GM18907 (cell line): ENCODE results near the gene TRIM67.

Source experiments
- ATAC-seq: cut with Tn5 transposase; IDR thresholded peaks from one replicate; pipeline ENCODE4 v1.9.1; 2021; ENCODE audit warnings: mild to moderate bottlenecking, moderate library complexity; ENCODE audit not compliant: unreplicated experiment

TRIM67 gene

DNA sequence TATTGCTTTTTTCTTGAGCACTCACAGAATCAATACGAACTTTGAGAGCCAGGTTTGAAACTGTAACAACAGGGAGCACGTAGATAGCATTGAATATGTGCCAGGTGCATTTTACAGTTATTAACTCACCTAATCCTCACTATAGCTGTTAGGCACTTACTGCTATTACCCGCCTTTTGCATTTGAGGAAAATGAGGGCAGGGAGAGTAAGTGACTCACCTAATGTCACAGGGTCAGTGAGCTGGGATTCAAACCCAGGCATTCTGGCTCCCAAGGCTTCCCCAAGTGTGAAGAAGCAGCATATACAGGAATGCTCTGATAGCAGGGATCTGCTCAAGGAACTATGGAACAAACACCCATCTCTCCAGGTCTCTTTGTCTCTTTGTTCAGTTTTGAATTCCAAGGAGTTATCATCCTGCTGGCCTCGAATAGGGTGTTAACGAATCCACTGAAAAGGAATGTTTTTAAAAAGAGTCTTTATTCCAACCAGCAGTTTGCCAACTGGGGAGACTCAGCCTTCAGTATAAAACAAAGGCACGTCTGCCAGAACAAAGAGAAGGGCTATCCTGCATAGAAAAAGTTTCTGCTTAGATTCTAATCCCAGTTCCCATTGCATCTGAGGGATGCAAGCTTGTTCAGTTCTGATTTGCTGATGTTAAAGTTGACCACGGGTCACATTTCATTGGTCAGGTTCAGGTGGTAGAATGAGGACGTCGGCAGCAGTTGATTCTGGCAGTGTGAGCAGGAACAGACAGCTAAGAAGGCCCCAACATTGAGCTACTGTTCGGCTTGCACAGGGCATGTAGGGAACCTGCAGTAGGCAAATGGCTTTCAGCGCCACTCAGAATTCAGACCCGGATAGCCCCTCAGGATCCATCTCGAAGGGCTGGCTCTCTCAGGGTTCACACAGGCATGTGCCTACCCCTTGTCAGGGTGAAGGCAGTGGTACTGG is 22.1 kb downstream of the TRIM67 start:
- no peak for ATAC-seq

DNA sequence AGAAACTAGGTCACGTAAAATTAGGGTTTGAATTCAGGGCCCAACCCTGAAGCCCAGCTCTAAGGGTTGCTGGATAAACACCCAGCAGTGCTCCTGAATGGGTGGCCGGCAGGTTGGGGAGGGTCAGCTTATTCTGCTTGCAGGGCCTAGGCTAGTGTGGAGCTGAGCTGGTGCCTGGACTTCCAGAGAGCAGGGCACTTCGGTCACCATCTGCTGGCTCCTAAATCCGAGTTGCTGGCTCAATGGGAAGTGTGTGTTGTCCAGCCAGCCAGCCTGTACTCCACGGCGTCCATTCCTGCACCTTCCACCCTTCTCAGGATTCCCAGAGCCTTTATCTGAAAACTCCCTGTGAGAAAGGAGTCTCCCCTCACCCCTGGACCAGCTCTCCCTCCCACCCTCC is 23.0 kb downstream of the TRIM67 start:
- no peak for ATAC-seq

GRCh38 chr1:231185391-231185790 is 23.5 kb downstream of the TRIM67 start:
- ATAC-seq, result no peak

- no peak for ATAC-seq
Measured at GRCh38 chr1:231186356-231187115, 24.7 kb downstream of the TRIM67 start.

DNA sequence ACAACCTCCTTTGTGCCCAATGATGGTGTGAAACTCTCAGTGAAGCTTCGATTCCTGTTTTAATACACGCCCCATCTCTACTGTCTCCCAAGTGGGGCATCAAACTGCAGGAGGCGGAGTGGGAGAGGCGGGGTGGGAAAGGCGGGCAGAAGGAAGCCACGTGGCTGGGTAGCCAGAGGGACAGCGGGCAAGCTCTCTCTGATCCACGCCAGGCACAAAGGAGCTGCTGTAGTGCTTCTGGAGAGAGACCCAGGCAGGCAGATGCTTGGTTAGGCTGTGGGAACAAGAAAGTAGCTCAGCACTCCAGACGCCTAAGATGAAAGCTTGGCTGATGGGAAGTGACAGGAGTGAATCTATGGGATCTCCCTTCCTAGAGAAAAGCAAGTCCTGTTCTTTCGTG is 25.7 kb downstream of the TRIM67 start:
- ATAC-seq, result no peak

GRCh38 chr1:231188072-231188471 is 26.2 kb downstream of the TRIM67 start:
- no peak for ATAC-seq

- ATAC-seq, result no peak
Measured at GRCh38 chr1:231188768-231189167, 26.9 kb downstream of the TRIM67 start.

- ATAC-seq, result no peak
Measured at GRCh38 chr1:231189683-231190270, 27.9 kb downstream of the TRIM67 start.

DNA sequence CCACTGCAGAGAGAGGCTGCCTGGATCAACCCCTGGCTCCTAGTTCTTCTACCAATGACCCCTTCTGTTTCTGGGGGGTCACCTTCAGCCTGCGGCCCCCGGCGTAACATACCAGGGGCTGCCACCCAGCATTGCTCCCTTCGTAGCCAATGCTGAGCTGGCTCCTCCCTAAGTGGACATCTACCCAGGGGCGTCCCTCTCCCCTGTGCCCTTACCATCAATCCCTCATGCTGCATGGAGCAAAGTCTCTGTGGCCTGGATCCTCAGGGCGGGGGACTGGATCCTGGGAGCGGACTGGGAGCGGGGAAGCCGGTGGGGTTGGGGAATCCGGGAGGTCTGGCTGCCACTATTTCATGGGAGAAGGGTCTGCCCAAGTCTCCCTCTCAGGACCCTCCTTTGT is 28.6 kb downstream of the TRIM67 start:
- no peak for ATAC-seq

DNA sequence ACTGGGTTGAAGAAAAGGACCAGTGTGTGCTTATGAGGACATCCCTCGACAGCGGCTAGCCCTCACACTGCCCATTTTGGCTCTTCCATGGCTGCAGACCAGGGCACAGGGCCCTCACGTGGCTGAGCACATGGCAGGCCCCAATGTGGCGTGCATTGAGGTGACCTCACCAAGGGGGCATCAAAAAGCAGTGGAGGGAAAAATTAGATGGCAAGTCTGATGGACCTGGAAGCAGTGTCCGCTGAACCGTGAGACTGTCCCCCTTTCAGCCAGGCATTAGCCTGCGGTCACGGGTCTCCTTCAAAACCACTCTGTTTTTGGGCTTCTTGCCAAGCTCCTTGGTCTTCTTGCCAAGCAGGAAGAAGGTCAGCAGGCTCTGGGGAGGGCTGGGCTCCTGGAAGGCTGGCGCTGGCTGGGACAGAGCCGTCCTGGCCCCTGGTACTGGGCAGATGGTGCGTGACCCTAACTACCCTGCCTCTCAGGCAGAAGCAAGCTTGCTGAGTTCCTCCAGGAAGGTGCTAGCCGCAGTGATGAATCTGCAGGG is 30.8 kb downstream of the TRIM67 start:
- ATAC-seq, result no peak

GRCh38 chr1:231193710-231194340 is 32.0 kb downstream of the TRIM67 start:
- no peak for ATAC-seq

DNA sequence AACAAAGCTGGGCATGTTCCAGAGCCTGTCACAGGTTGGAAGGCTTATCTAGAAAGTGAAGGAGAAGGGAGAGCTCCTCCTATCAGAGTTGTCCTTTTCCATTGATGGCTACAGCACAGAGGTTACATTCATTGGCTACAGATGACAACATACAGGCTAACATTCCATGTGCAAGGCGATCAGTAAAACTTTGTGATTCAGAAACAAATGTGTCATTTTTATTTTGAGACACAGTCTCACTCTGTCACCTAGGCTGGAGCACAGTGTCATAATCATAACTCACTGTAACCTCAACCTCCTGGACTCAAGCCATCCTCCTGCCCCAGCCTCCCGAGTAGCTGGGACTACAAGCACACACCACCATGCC is 32.6 kb downstream of the TRIM67 start:
- ATAC-seq, result no peak

DNA sequence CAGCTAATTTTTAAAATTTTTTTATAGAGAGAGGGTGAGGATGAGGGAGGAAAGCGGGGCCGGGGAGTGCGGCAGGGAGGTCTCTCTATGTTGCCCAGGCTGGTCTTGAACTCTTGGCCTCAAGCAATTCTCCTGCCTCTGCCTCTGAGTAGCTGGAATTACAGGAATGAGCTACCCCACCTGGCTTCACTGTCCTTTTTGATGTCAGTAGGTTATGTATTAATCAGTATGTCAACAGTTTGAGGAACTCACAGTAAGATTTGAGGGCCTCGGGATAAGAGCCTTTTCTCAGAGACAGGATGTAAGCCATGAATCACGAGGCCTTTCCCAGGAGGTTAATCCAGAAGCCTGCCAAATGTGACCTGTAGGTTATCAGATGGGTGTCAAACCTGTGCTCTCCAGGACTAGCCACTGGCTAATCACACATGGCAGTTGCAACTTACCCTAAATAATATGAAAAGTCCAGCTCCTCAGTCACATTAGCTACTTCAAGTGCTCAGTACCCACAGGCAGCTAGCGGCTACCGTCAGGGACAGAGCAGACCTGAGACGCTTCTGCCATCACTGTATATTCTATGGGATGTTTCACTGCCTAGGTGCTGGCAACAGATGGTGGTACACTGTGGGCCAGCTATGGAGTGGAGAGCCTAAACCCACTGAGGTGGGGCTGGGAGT is 33.1 kb downstream of the TRIM67 start:
- no peak for ATAC-seq

DNA sequence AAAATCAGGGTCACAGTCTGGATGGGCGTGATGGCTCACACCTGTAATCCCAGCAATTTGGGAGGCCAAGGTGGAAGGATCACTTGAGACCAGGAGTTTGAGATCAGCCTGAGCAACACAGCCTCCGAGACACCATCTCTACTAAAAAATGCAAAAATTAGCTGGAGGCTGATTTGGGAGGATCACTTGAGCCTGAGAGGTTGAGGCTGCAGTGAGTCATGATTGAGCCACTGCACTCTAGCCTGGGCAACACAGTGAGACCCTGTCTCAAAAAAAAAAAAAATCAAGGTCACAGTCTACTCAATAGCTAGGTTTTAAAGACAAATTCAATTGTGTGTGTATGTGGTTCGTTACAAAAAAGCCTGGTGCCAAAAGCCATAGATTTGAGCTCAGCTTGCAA is 34.4 kb downstream of the TRIM67 start:
- no peak for ATAC-seq

DNA sequence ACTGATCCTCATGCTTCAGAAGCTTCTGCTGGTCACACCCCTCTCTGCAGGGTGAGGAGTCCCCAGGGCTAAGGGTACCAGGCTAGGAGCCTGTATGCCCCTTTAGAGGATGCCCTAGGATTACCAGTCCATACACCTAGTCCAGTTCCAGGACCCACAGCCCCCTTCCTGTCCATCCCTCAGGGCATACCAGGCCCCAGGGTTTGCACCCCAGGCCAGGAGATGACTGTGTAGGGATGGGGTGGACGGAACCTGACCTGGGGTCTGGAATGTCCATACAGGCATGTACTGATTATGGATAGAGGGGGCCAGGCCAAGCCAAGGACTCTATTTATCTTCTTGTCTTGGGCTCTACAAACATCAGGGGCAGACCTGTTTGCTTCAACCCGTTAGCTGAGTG is 34.9 kb downstream of the TRIM67 start:
- ATAC-seq, result no peak

DNA sequence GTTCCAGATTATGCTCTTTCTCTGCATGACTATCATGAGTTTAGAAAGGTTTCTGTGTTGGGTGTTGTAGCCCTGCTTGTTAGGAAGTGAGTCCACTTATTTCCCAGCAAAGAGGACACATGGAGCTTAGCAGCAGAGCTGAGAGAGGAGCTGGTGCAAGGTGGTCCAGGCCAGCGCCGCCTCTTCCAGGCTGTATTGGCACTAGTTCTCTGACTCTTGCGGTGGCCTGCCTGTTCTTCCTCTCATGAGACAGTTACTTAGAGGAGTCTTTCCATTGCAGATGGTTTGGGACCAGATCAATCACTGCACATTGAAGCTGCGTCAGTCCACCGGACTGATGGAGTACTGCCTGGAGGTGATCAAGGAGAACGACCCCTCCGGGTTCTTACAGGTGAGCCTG is 38.0 kb downstream of the TRIM67 start:
- no peak for ATAC-seq

DNA sequence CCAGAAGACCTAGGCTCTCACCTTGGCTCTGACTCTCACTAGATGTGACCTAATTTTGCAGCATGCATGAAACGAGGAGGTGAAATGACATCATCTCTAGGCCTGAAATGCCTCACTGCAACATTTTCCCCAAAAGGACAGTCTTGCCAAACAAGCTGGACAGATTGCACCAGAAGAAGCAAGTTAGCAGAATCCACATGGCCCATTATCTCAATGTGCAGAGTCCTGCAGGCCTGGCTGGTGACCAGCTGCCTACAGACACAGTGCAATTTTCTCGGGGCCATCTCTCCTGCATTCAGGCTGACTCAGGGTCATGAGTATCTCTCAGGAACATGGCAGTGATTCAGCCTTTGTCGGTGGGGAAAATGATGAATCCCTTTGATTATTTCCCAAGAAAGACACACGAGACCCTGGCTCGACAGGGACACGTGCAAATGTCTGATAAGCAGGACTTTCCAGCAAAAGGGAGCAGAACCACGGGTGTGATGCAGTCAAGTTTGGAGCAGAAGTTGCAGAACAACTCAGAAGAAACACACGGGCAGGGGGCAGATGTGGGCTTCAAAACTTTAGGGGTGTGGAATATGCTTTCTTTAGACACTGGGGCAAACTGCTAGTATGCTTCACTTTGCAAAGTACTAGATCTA is 38.7 kb downstream of the TRIM67 start:
- ATAC-seq, result no peak

- no peak for ATAC-seq
Measured at GRCh38 chr1:231201375-231201978, 39.6 kb downstream of the TRIM67 start.

DNA sequence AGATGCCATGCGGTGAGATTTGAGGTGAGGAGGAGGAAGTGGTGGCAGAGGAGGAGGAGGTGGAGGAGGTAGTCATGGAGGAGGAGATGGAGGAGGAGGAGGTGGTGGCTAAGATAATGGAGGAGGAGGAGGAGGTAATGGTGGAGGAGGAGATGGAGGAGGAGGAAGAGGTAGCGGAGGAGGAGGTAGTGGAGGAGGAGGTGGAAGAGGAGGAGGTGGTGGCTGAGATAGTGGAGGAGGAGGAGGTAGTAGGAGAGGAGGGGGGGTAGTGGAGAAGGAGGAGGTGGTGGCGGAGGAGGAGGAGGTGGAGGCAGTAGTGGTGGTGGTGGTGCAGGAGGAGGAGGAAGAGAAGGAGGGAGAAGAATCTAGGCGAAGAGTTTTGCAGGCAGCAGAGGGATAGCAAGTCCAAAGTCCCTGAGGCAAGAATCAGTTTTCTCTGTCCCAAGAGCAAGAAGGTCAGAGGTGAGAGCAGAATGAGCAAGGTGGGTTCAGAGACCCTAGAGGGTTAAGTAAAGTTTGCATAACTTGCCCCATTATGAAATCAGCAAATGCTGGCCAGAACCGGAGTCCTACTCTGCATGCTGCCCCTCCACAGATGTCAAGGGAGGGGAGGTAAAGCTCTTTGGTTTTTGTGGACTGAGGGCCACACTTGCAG is 40.2 kb downstream of the TRIM67 start:
- no peak for ATAC-seq
